Left lung (tissue), 10 donors: Measurements from ENCODE around the gene DSCAML1. TPM values are rescaled to one million over a fixed set of nuclear protein-coding genes. Genes with fewer than 3 reads are reported as not detected.

Experiments used
- ATAC-seq: fragments of 200-7000 bp; cut with Tn5 transposase; one replicate; pipeline ENCODE4 v1.9.1; 2020; ENCODE audit warnings: moderate library complexity
- DNase-seq, 4 donors: peaks; one replicate each; pipeline ENCODE4 v3.0.0-alpha.2; 2013 to 2020
- H3K27ac ChIP-seq, 2 donors: fragments of 200-600 bp; sonication (generic) in 1 of 2; one replicate each; pipeline versions ENCODE4 v1.5.0 to v1.8.0; 2020 to 2021
- H3K27me3 ChIP-seq, 2 donors: fragments of 200-600 bp; sonication (generic) in 1 of 2; one replicate each; pipeline versions ENCODE4 v1.5.0 to v1.8.0; 2020 to 2021
- H3K36me3 ChIP-seq, 2 donors: fragments of 200-600 bp; sonication (generic) in 1 of 2; one replicate each; pipeline versions ENCODE4 v1.5.0 to v1.8.0; 2020 to 2021
- H3K4me1 ChIP-seq, 2 donors: fragments of 200-600 bp; one replicate each; pipeline ENCODE4 v1.8.0; 2021
- H3K4me3 ChIP-seq, 2 donors: fragments of 200-600 bp; sonication (generic) in 1 of 2; one replicate each; pipeline versions ENCODE4 v1.5.0 to v1.8.0; 2020 to 2021; ENCODE audit warnings: mild to moderate bottlenecking in 1 of 2
- H3K9me3 ChIP-seq, 2 donors: fragments of 200-600 bp; sonication (generic) in 1 of 2; one replicate each; pipeline versions ENCODE4 v1.5.0 to v1.8.0; 2020 to 2021
- CTCF ChIP-seq, 2 donors: fragments of 200-600 bp; sonication (generic) in 1 of 2; IDR thresholded peaks; one replicate each; pipeline versions ENCODE4 v1.5.0 to v1.8.0; 2021; ENCODE audit warnings: antibody characterized with exemption in 2 of 2
- intact Hi-C, 2 donors: fragments of 100-400 bp; cut with DNase I; formaldehyde crosslinking; loops; one replicate each; pipeline versions ENCODE4 v1.11.2 to v1.14.2; 2022
- polyA plus RNA-seq, 6 donors: library from polyadenylated mRNA; unstranded; fragments of 120-200 nt; gene quantifications; one replicate each; pipeline ENCODE4 v1.2.1, GENCODE V29; 2013; ENCODE audit not compliant: insufficient read length in 6 of 6
- total RNA-seq, 2 donors: library from RNA; stranded (reverse); fragmentation: NEBNext Ultra II Directional; extraction: Animal tissue kit (Norgen Biotek cat#: 25700); gene quantifications; one replicate each; pipeline ENCODE4 v1.2.1, GENCODE V29; 2021
- donor health status: DM: no; HTN: yes; CAD: no.
- donor health status: DM: no; HTN: no; CAD: no.

Gene DSCAML1
- total and polyA plus RNA-seq, 8 donors, result 0.35 to 1.8 (median 1.2) TPM

- Histone ChIP-seq H3K4me1 (no peaks in the 10 kb centered on the region), H3K27ac (no peak overlapping the region), H3K4me3 (no peak overlapping the region), H3K27me3 (no peaks in the 10 kb centered on the region), H3K36me3 (no peaks in the 10 kb centered on the region), H3K9me3 (no peaks in the 10 kb centered on the region)
- DNase-seq (no peak), ATAC-seq (no peak)
- intact Hi-C loops, result no loop called here
- TF ChIP-seq CTCF (IDR thresholded peaks at IDR 0.05), result no peak
Measured at GRCh38 chr11:117461396-117462182, 335.4 kb downstream of the DSCAML1 start.

- TF ChIP-seq CTCF (IDR thresholded peaks at IDR 0.05), result no peak
- DNase-seq, result no peak
- Histone ChIP-seq H3K27me3 (no peaks in the 10 kb centered on the region), H3K36me3 (no peaks in the 10 kb centered on the region), H3K4me1 (no peaks in the 10 kb centered on the region), H3K4me3 (no peak overlapping the region), H3K27ac (no peak overlapping the region), H3K9me3 (no peaks in the 10 kb centered on the region)
- peak; percentile 50 for ATAC-seq
- intact Hi-C loops, result no loop called here
Measured at GRCh38 chr11:117459979-117460300, 337.1 kb downstream of the DSCAML1 start.

- no peaks in the 10 kb centered on the region for H3K27me3 ChIP-seq
- no peaks in the 10 kb centered on the region for H3K4me1 ChIP-seq
- no peaks in the 10 kb centered on the region for H3K36me3 ChIP-seq
- no peak for DNase-seq
- no peak for TF ChIP-seq CTCF (IDR thresholded peaks at IDR 0.05)
- no peak for ATAC-seq
- H3K9me3 ChIP-seq, result peaks cover 0 to 3% of the 10 kb centered on the region in 2 donors
- no peak overlapping the region for H3K4me3 ChIP-seq
- H3K27ac ChIP-seq, result no peak overlapping the region
- intact Hi-C loops, result no loop called here
Measured at GRCh38 chr11:117459123-117459978, 337.7 kb downstream of the DSCAML1 start.

GRCh38 chr11:117458275-117459122 lies 338.5 kb downstream of the DSCAML1 start:
- H3K4me1 ChIP-seq, result no peaks in the 10 kb centered on the region
- no peak overlapping the region for H3K27ac ChIP-seq
- H3K27me3 ChIP-seq, result no peaks in the 10 kb centered on the region
- H3K9me3 ChIP-seq, result peaks cover 0 to 6% of the 10 kb centered on the region in 2 donors
- no peak overlapping the region for H3K4me3 ChIP-seq
- no peak for TF ChIP-seq CTCF (IDR thresholded peaks at IDR 0.05)
- DNase-seq (no peak), ATAC-seq (peak; percentile 14)
- intact Hi-C loops, result no loop called here
- no peaks in the 10 kb centered on the region for H3K36me3 ChIP-seq
